GM12878 (cell line): ENCODE results near the gene FOXL3. TPM values are rescaled to one million over a fixed set of nuclear protein-coding genes. Genes with fewer than 3 reads are reported as not detected.

Experiments
- ATAC-seq: fragments of 200-7000 bp; cut with Tn5 transposase; 3 replicates; pipeline ENCODE4 v1.9.1; 2020; ENCODE audit warnings: mild to moderate bottlenecking, moderate library complexity
- BruUV-seq: library from RNA; stranded (reverse); fragments of 400-500 nt; replicated peaks from 2 replicates; lab custom pipeline; 2021; lab: Mats Ljungman, UMichigan
- CTCF ChIA-PET: fragments of 300-600 bp; sonication (Branson Sonifier 250); formaldehyde crosslinking; extraction: SDS; loops from one replicate; lab custom pipeline; 2021; ENCODE audit warnings: inconsistent platforms; lab: Yijun Ruan, JAX
- POLR2A ChIA-PET: fragments of 350-600 bp; formaldehyde crosslinking; extraction: SDS; loops from one replicate; lab custom pipeline; 2021; ENCODE audit warnings: inconsistent platforms; lab: Charles Lee
- RAD21 ChIA-PET: fragments of 300-600 bp; sonication (Branson Sonifier 250); formaldehyde crosslinking; loops from one replicate; lab custom pipeline; 2023; ENCODE audit warnings: antibody characterized with exemption; ENCODE audit not compliant: unreplicated experiment; lab: Charles Lee
- SMC1A ChIA-PET: fragments of 300-600 bp; sonication (Branson Sonifier 250); formaldehyde crosslinking; loops from one replicate; lab custom pipeline; 2023; ENCODE audit not compliant: unreplicated experiment, uncharacterized antibody; lab: Charles Lee
- DNase-seq: peaks from one replicate; pipeline ENCODE4 v3.0.0-alpha.2; 2011; ENCODE audit warnings: low read depth, low spot score
- FAIRE-seq: peaks from 3 replicates; lab custom pipeline; 2011; peaks lifted over from hg19 to GRCh38; lab: Jason Lieb, UNC
- H2AFZ ChIP-seq: 2 replicates; pipeline ENCODE4 v1.6.0; 2011; ENCODE audit warnings: low read depth, low read length, control low read depth; ENCODE audit not compliant: control insufficient read depth
- H3K27ac ChIP-seq: 2 replicates; pipeline ENCODE4 v1.5.1; 2011; ENCODE audit warnings: control low read depth; ENCODE audit not compliant: control insufficient read depth, insufficient read depth
- H3K27me3 ChIP-seq, 2 experiments: replicated peaks in 1 of 2; 2 replicates each; pipeline versions ENCODE4 v1.6.0 to v1.6.1; 2011; ENCODE audit warnings: low read length in 1 of 2; ENCODE audit not compliant: control insufficient read depth in 2 of 2, insufficient read depth in 2 of 2
- H3K36me3 ChIP-seq, 2 experiments: 2 replicates each; pipeline ENCODE4 v1.5.1; 2011; ENCODE audit warnings: low read length in 1 of 2; ENCODE audit not compliant: control insufficient read depth in 2 of 2, insufficient read depth in 2 of 2
- H3K4me1 ChIP-seq: 2 replicates; pipeline ENCODE4 v1.6.1; 2011; ENCODE audit warnings: mild to moderate bottlenecking, low read length, moderate library complexity, mixed read lengths; ENCODE audit not compliant: control insufficient read depth, insufficient read depth
- H3K4me2 ChIP-seq: 2 replicates; pipeline ENCODE4 v1.6.0; 2011; ENCODE audit warnings: control low read depth; ENCODE audit not compliant: control insufficient read depth, insufficient read depth
- H3K4me3 ChIP-seq: fragments of 200-600 bp; sonication (generic); 2 replicates; pipeline ENCODE4 v1.5.1; 2016
- H3K79me2 ChIP-seq: 2 replicates; pipeline ENCODE4 v1.6.0; 2011; ENCODE audit warnings: low read length; ENCODE audit not compliant: control insufficient read depth, insufficient read depth
- H3K9ac ChIP-seq: 2 replicates; pipeline ENCODE4 v1.8.0; 2011; ENCODE audit warnings: low read length, control low read depth, mixed read lengths; ENCODE audit not compliant: control insufficient read depth, insufficient read depth
- H3K9me3 ChIP-seq: replicated peaks from 3 replicates; pipeline ENCODE4 v1.5.1; 2011; ENCODE audit warnings: mild to moderate bottlenecking, low read length; ENCODE audit not compliant: control insufficient read depth, insufficient read depth
- H4K20me1 ChIP-seq: 2 replicates; pipeline ENCODE4 v1.6.0; 2011; ENCODE audit not compliant: control insufficient read depth, insufficient read depth
- BACH1 ChIP-seq: fragments of 450-650 bp; IDR thresholded peaks from 2 replicates; pipeline ENCODE4 v1.6.1; 2017; ENCODE audit warnings: mild to moderate bottlenecking, borderline replicate concordance
- EZH2 ChIP-seq: IDR thresholded peaks from 2 replicates; pipeline ENCODE4 v1.6.1; 2012; ENCODE audit warnings: low read depth, mild to moderate bottlenecking, control low read depth, inconsistent platforms, low read length, borderline replicate concordance; ENCODE audit not compliant: control insufficient read depth
- FOXM1 ChIP-seq: IDR thresholded peaks from 2 replicates; pipeline ENCODE4 v1.6.1; 2012; ENCODE audit warnings: low read depth, mild to moderate bottlenecking, inconsistent platforms, low read length, moderate library complexity
- JUNB ChIP-seq: IDR thresholded peaks from 2 replicates; pipeline ENCODE4 v1.6.1; 2016; ENCODE audit warnings: antibody characterized with exemption, mild to moderate bottlenecking
- KLF5 ChIP-seq: fragments of 450-650 bp; IDR thresholded peaks from 2 replicates; pipeline ENCODE4 v1.6.1; 2014; ENCODE audit warnings: mild to moderate bottlenecking; ENCODE audit not compliant: partially characterized antibody
- NR2C1 ChIP-seq: fragments of 450-650 bp; IDR thresholded peaks from 2 replicates; pipeline ENCODE4 v1.6.1; 2017; ENCODE audit warnings: antibody characterized with exemption, mild to moderate bottlenecking, moderate library complexity
- PAX5 ChIP-seq: IDR thresholded peaks from 2 replicates; pipeline ENCODE4 v1.6.1; 2011; ENCODE audit warnings: low read depth, low read length, borderline replicate concordance
- POLR2AphosphoS2 ChIP-seq: IDR thresholded peaks from 2 replicates; pipeline ENCODE4 v1.6.1; 2011; ENCODE audit warnings: low read depth, mild to moderate bottlenecking, low read length, improper control_type of control experiment, moderate library complexity
- SIN3A ChIP-seq: IDR thresholded peaks from 2 replicates; pipeline ENCODE4 v1.6.1; 2012; ENCODE audit warnings: low read depth, low read length, improper control_type of control experiment
- SMAD1 ChIP-seq: fragments of 450-650 bp; IDR thresholded peaks from 2 replicates; pipeline ENCODE4 v1.6.1; 2018; ENCODE audit warnings: mild to moderate bottlenecking, low read depth; ENCODE audit not compliant: partially characterized antibody
- TCF12 ChIP-seq: IDR thresholded peaks from 2 replicates; pipeline ENCODE4 v1.6.1; 2011; ENCODE audit warnings: low read depth, mild to moderate bottlenecking, low read length
- TCF3 ChIP-seq: IDR thresholded peaks from 2 replicates; pipeline ENCODE4 v1.6.1; 2012; ENCODE audit warnings: low read depth, mild to moderate bottlenecking, low read length, borderline replicate concordance; ENCODE audit not compliant: insufficient read depth
- WRNIP1 ChIP-seq: IDR thresholded peaks from 2 replicates; pipeline ENCODE4 v1.6.1; 2011; ENCODE audit warnings: low read depth, low read length, improper control_type of control experiment, borderline replicate concordance
- ZNF622 ChIP-seq: fragments of 450-650 bp; IDR thresholded peaks from 2 replicates; pipeline ENCODE4 v1.6.1; 2017; ENCODE audit warnings: mild to moderate bottlenecking, inconsistent platforms
- WGBS: methylation state at CpG from one replicate; pipeline ENCODE4 v1.1.6; 2016; ENCODE audit warnings: low lambda C conversion rate; ENCODE audit not compliant: insufficient replicate concordance, insufficient coverage; ENCODE audit errors: missing lambda C conversion rate; 5-methylcytosine and 5-hydroxymethylcytosine counted together
- in situ Hi-C: fragments of 300-500 bp; cut with MboI; formaldehyde crosslinking; loops from 9 replicates; pipeline ENCODE4 v1.14.3; 2018; ENCODE audit warnings: mixed read lengths
- intact Hi-C: fragments of 100-400 bp; cut with micrococcal nuclease; formaldehyde crosslinking; loops from one replicate; pipeline ENCODE4 v1.14.2; 2022; ENCODE audit not compliant: unreplicated experiment
- polyA plus RNA-seq, 11 experiments: library from polyadenylated mRNA; depleted of rRNA in 4 of 11; unstranded in 6 of 11; stranded (reverse) in 5 of 11; fragments of >200 nt; fragmentation: Nextera tagmentation in 4 of 11; fragmentation: Illumina TruSeq in 1 of 11; extraction: Ambion mirVana in 4 of 11; extraction: Trizol in 1 of 11; gene quantifications; 1 replicate in 1 of 11; 2 replicates in 10 of 11; pipeline versions ENCODE4 v1.2.1 to v1.2.3, GENCODE V29; 2011 to 2016; ENCODE audit warnings: inconsistent platforms in 2 of 11, missing spikeins in 2 of 11, low read depth in 1 of 11
- total RNA-seq, 4 experiments: library from RNA; depleted of rRNA in 3 of 4; stranded (reverse); fragments of >200 nt in 3 of 4; fragmentation: Illumina TruSeq in 1 of 4; extraction: Trizol in 1 of 4; gene quantifications; 2 replicates each; pipeline versions ENCODE4 v1.2.1 to v1.2.3, GENCODE V29; 2013 to 2021
- TF ChIP-seq, protein P1 (sequence below): fragments of 450-650 bp; IDR thresholded peaks from 2 replicates; pipeline ENCODE4 v1.6.1; 2016; ENCODE audit warnings: mild to moderate bottlenecking, moderate library complexity, borderline replicate concordance
- TF ChIP-seq, protein P2 (sequence below): fragments of 450-650 bp; formaldehyde crosslinking; IDR thresholded peaks from 2 replicates; pipeline ENCODE4 v1.5.0; 2022; ENCODE audit warnings: mild to moderate bottlenecking, missing genetic modification characterization

FOXL3 gene
- total and polyA plus RNA-seq, 10 of the 15 experiments (the other 5 are each of a cell fraction or from before 2014, with no cell fraction given), result not detected

DNA sequence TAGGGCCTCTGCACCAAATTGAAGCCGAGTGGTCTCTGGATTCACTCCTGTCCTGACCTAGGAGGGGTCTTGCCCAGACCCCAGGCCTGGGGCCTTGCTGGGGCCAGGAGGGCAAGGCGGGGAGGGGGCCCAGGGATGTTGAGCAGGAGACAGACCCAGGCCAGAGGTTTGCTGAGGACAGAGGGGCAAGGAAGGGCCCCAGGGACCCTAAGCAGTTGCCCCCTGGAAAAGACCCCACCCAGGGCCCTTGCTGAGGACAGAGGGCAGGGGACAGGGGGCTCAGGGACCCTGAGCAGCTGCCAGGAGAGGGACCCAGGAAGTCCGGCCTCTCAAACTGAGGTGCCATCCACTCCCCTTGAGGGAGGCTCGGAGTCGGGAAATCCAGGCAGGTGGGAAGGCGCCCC, 32.7 kb downstream of the FOXL3 start:
- H2AFZ ChIP-seq, result no peak overlapping the region
- H3K79me2 ChIP-seq, result no peaks in the 10 kb centered on the region
- H3K9ac ChIP-seq, result no peak overlapping the region
- WGBS, result 63% methylated on average over 5 of the region's 6 CpGs
- no peaks in the 10 kb centered on the region for H3K36me3 ChIP-seq
- RAD21 ChIA-PET, result interaction anchor here (0.8 to 1.2 kb wide), 4 partner anchors 169 to 550 kb away, joined by 3 to 6 read pairs (median 3); no protein-coding TSS in a partner anchor
- SMC1A ChIA-PET, result interaction anchor here (1.0 kb wide), 1 partner anchor 35 kb away, joined by 4 read pairs; no protein-coding TSS in a partner anchor
- no peaks in the 10 kb centered on the region; the same call in 2 of the 3 replicates for H3K9me3 ChIP-seq
- H3K4me3 ChIP-seq, result no peak overlapping the region
- no peak for TF ChIP-seq POLR2AphosphoS2
- TF ChIP-seq TCF12, result no peak
- no peak for TF ChIP-seq EZH2
- TF ChIP-seq KLF5, result no peak
- no peak for TF ChIP-seq JUNB
- TF ChIP-seq BACH1, result no peak
- TF ChIP-seq, protein P1, sequence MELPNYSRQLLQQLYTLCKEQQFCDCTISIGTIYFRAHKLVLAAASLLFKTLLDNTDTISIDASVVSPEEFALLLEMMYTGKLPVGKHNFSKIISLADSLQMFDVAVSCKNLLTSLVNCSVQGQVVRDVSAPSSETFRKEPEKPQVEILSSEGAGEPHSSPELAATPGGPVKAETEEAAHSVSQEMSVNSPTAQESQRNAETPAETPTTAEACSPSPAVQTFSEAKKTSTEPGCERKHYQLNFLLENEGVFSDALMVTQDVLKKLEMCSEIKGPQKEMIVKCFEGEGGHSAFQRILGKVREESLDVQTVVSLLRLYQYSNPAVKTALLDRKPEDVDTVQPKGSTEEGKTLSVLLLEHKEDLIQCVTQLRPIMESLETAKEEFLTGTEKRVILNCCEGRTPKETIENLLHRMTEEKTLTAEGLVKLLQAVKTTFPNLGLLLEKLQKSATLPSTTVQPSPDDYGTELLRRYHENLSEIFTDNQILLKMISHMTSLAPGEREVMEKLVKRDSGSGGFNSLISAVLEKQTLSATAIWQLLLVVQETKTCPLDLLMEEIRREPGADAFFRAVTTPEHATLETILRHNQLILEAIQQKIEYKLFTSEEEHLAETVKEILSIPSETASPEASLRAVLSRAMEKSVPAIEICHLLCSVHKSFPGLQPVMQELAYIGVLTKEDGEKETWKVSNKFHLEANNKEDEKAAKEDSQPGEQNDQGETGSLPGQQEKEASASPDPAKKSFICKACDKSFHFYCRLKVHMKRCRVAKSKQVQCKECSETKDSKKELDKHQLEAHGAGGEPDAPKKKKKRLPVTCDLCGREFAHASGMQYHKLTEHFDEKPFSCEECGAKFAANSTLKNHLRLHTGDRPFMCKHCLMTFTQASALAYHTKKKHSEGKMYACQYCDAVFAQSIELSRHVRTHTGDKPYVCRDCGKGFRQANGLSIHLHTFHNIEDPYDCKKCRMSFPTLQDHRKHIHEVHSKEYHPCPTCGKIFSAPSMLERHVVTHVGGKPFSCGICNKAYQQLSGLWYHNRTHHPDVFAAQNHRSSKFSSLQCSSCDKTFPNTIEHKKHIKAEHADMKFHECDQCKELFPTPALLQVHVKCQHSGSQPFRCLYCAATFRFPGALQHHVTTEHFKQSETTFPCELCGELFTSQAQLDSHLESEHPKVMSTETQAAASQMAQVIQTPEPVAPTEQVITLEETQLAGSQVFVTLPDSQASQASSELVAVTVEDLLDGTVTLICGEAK, result no peak
- TF ChIP-seq, protein P2, sequence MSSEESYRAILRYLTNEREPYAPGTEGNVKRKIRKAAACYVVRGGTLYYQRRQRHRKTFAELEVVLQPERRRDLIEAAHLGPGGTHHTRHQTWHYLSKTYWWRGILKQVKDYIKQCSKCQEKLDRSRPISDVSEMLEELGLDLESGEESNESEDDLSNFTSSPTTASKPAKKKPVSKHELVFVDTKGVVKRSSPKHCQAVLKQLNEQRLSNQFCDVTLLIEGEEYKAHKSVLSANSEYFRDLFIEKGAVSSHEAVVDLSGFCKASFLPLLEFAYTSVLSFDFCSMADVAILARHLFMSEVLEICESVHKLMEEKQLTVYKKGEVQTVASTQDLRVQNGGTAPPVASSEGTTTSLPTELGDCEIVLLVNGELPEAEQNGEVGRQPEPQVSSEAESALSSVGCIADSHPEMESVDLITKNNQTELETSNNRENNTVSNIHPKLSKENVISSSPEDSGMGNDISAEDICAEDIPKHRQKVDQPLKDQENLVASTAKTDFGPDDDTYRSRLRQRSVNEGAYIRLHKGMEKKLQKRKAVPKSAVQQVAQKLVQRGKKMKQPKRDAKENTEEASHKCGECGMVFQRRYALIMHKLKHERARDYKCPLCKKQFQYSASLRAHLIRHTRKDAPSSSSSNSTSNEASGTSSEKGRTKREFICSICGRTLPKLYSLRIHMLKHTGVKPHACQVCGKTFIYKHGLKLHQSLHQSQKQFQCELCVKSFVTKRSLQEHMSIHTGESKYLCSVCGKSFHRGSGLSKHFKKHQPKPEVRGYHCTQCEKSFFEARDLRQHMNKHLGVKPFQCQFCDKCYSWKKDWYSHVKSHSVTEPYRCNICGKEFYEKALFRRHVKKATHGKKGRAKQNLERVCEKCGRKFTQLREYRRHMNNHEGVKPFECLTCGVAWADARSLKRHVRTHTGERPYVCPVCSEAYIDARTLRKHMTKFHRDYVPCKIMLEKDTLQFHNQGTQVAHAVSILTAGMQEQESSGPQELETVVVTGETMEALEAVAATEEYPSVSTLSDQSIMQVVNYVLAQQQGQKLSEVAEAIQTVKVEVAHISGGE (CRISPR knock-in tag), result no peak
- TF ChIP-seq SMAD1, result no peak
- TF ChIP-seq TCF3, result no peak
- TF ChIP-seq ZNF622, result no peak
- no peak for TF ChIP-seq NR2C1
- TF ChIP-seq FOXM1, result no peak
- TF ChIP-seq WRNIP1, result no peak
- no peak for TF ChIP-seq PAX5
- TF ChIP-seq SIN3A, result no peak
- H3K27ac ChIP-seq, result no peak overlapping the region
- H3K27me3 ChIP-seq, result no peaks in the 10 kb centered on the region
- DNase-seq, result no peak
- no peak for ATAC-seq
- POLR2A ChIA-PET, result no interaction called here
- in situ Hi-C loops (no loop called here), intact Hi-C loops (loop anchor here (1.0 to 10.0 kb wide), 3 partner anchors 202 to 551 kb away; no protein-coding TSS in a partner anchor)
- H3K4me1 ChIP-seq, result no peaks in the 10 kb centered on the region
- H4K20me1 ChIP-seq, result no peaks in the 10 kb centered on the region
- no TSS peak for BruUV-seq
- CTCF ChIA-PET, result interaction anchor here (1.0 to 2.3 kb wide), 2 partner anchors 314 to 550 kb away, joined by 3 to 15 read pairs; no protein-coding TSS in a partner anchor
- no peak for FAIRE-seq
- H3K4me2 ChIP-seq, result no peak overlapping the region
